HL-60 (cell line): Measurements from ENCODE around the gene CBX6.
"Not testable (repeated sequence)": the region's sequence is repeated elsewhere in the genome, so short reads cannot be mapped to it uniquely, and the experiment has no call there.

Source experiments
- DNase-seq, 2 experiments: peaks; one replicate each; pipeline ENCODE4 v3.0.0-alpha.2; 2010 to 2020; ENCODE audit warnings: low read depth in 1 of 2, low spot score in 1 of 2
- H3K27ac ChIP-seq: fragments of 250-450 bp; sonication (Bioruptor Pico); replicated peaks from 2 replicates; pipeline ENCODE4 v1.5.1; 2020; ENCODE audit warnings: mild to moderate bottlenecking, moderate library complexity
- H3K27me3 ChIP-seq: fragments of 250-450 bp; sonication (Bioruptor Pico); 2 replicates; pipeline ENCODE4 v1.5.1; 2021; ENCODE audit warnings: mild to moderate bottlenecking, moderate library complexity; ENCODE audit not compliant: insufficient read depth, poor library complexity, severe bottlenecking
- H3K4me3 ChIP-seq: replicated peaks from 2 replicates; pipeline ENCODE4 v1.5.1; 2011; ENCODE audit warnings: mild to moderate bottlenecking, control low read depth, low read length; ENCODE audit not compliant: insufficient read depth
- GABPA ChIP-seq: IDR thresholded peaks from 2 replicates; pipeline ENCODE4 v1.6.1; 2012; ENCODE audit warnings: low read depth
- POLR2AphosphoS5 ChIP-seq: IDR thresholded peaks from 2 replicates; pipeline ENCODE4 v1.6.1; 2012; ENCODE audit warnings: low read depth
- SPI1 ChIP-seq: IDR thresholded peaks from 2 replicates; pipeline ENCODE4 v1.6.1; 2012; ENCODE audit warnings: low read depth, mild to moderate bottlenecking, borderline replicate concordance
- TF ChIP-seq, protein P1 (sequence below): IDR thresholded peaks from one replicate; pipeline ENCODE4 v1.5.1; 2011; ENCODE audit warnings: low read length, control low read depth, inconsistent platforms; ENCODE audit not compliant: insufficient read depth
- TF ChIP-seq, protein P2 (sequence below): IDR thresholded peaks from 2 replicates; pipeline ENCODE4 v1.6.1; 2012; ENCODE audit warnings: low read depth; ENCODE audit not compliant: insufficient replicate concordance

CBX6 gene

DNA sequence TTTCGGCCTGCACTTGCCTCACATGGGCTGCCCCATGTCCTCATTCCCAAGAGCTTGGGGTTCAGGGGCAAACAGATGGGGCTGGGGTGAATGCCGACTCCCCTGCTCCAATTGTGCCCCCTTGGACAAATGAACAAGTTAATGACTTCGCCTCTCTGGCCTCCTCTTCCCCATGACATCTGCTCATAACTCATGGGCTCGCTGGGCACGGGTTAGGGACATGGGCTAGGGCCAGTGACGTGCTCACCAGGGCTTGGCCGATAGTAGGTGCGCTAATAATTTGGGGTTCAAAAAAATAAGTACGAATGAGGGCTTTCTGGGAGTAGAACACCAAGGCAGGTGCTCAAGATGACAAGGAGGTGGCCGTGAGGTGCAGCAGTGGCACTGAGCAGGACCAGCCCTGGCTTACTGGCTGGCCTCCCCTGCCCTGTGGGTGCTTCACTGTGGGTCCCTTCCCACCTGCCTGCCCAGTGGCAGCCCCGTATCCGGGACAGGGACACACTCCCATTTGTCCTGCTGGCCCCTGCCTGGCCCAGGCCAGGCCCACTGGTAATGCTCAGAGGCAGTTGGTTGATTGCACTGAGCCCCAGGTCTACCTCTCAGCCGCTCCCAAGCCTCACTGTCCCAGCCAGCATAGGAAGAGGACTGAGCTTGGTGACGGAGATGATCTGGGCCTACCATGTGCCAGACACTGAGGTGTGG lies 12.3 kb downstream of the CBX6 start:
- DNase-seq: no peak
- Histone ChIP-seq H3K27ac (no peak overlapping the region), H3K4me3 (no peak overlapping the region), H3K27me3 (no peaks in the 10 kb centered on the region)
- TF ChIP-seq, protein P1, sequence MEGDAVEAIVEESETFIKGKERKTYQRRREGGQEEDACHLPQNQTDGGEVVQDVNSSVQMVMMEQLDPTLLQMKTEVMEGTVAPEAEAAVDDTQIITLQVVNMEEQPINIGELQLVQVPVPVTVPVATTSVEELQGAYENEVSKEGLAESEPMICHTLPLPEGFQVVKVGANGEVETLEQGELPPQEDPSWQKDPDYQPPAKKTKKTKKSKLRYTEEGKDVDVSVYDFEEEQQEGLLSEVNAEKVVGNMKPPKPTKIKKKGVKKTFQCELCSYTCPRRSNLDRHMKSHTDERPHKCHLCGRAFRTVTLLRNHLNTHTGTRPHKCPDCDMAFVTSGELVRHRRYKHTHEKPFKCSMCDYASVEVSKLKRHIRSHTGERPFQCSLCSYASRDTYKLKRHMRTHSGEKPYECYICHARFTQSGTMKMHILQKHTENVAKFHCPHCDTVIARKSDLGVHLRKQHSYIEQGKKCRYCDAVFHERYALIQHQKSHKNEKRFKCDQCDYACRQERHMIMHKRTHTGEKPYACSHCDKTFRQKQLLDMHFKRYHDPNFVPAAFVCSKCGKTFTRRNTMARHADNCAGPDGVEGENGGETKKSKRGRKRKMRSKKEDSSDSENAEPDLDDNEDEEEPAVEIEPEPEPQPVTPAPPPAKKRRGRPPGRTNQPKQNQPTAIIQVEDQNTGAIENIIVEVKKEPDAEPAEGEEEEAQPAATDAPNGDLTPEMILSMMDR: no peak
- TF ChIP-seq, protein P2, sequence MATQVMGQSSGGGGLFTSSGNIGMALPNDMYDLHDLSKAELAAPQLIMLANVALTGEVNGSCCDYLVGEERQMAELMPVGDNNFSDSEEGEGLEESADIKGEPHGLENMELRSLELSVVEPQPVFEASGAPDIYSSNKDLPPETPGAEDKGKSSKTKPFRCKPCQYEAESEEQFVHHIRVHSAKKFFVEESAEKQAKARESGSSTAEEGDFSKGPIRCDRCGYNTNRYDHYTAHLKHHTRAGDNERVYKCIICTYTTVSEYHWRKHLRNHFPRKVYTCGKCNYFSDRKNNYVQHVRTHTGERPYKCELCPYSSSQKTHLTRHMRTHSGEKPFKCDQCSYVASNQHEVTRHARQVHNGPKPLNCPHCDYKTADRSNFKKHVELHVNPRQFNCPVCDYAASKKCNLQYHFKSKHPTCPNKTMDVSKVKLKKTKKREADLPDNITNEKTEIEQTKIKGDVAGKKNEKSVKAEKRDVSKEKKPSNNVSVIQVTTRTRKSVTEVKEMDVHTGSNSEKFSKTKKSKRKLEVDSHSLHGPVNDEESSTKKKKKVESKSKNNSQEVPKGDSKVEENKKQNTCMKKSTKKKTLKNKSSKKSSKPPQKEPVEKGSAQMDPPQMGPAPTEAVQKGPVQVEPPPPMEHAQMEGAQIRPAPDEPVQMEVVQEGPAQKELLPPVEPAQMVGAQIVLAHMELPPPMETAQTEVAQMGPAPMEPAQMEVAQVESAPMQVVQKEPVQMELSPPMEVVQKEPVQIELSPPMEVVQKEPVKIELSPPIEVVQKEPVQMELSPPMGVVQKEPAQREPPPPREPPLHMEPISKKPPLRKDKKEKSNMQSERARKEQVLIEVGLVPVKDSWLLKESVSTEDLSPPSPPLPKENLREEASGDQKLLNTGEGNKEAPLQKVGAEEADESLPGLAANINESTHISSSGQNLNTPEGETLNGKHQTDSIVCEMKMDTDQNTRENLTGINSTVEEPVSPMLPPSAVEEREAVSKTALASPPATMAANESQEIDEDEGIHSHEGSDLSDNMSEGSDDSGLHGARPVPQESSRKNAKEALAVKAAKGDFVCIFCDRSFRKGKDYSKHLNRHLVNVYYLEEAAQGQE: no peak
- TF ChIP-seq SPI1 (no peak), GABPA (no peak), POLR2AphosphoS5 (no peak)

DNA sequence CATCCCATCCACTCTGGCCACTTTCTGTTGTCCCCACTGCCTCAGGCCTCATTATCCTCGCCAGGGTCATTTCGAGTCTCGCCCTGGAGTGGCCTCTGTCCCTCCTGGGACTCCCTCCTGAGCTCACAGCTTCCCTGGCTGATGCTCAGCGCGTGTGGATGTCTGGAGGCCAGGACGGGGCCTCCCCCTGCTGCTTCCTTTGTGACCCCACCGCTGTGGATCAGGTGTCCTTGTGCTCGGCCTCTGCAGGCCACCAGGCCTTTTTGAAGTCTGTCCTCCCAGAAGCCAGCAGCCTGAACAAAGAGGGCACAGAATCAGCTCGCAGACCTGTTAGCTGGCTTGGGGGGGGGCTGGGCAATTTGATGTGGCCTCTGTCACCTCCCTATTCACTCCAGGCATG lies 13.5 kb downstream of the CBX6 start:
- DNase-seq: no peak
- TF ChIP-seq, protein P1: no peak
- TF ChIP-seq, protein P2: no peak
- TF ChIP-seq SPI1 (no peak), GABPA (no peak), POLR2AphosphoS5 (no peak)

DNA sequence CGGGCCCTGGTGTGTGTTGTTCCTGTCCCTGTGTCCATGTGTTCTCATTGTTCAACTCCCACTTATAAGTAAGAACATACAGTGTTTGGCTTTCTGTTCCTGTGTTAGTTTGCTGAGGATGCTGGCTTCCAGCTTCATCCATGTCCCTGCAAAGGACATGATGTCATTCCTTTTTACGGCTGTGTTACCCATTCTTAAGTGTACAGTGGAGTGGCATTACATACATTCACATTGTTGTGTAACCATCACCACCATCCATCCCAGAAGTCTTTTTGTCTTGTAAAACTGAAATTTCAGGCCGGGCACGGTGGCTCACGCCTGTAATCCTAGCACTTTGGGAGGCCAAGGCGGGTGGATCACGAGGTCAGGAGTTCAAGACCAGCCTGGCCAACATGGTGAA lies 17.5 kb downstream of the CBX6 start:
- H3K27ac ChIP-seq, H3K4me3 ChIP-seq, DNase-seq: not testable (repeated sequence)
- peaks cover 12% of the 10 kb centered on the region for H3K27me3 ChIP-seq

More for the DNA sequence above, 13.5 kb downstream of the CBX6 start:
- Histone ChIP-seq H3K27ac (no peak overlapping the region), H3K27me3 (no peaks in the 10 kb centered on the region), H3K4me3 (no peak overlapping the region)

DNA sequence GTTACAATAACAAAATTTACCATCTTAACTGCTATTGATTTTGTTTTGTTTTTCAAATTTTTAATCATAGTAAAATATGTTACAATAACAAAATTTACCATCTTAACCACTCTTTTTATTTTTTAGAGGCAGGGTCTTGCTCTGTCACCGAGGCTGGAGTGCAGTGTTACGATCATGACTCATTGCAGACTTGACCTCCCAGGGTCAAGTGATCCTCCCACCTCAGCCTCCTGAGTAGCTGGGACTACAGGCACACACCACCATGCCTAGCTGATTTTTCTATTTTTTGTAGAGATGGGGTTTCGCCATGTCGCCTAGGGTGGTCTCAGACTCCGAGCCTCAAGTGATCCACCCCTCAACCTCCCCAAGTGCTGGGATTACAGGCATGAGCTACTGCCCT lies 18.1 kb downstream of the CBX6 start:
- DNase-seq, H3K27ac ChIP-seq, H3K4me3 ChIP-seq: not testable (repeated sequence)
- H3K27me3 ChIP-seq: peaks cover 12% of the 10 kb centered on the region

DNA sequence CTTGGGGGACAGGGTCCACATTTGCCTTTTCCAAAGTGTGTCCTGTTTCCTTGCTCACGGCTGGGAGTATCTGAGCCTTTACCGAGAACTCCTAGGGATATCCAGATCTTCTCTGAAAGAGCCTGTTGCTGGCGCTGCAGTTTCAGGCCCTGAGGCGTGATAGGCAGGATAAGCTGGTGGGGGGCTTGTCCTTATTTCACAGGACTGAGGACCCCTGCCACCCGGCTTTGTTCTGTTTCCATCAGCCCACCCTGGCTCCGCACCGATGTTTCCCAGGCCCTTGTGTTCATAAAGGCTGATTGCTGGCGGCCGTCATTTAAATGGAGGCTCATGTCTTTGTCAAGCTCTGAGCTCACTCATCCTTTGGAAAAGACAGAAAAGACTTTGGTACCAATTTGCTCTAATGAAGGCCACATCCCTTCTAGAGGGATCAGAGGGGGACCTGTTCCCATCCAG lies 18.8 kb downstream of the CBX6 start:
- H3K27ac ChIP-seq: no peak overlapping the region
- peaks cover 12% of the 10 kb centered on the region for H3K27me3 ChIP-seq
- TF ChIP-seq, protein P2: no peak
- TF ChIP-seq POLR2AphosphoS5: no peak
- no peak for TF ChIP-seq SPI1
- TF ChIP-seq, protein P1: no peak
- no peak for TF ChIP-seq GABPA
- no peak overlapping the region for H3K4me3 ChIP-seq
- DNase-seq: no peak
